IMR-90 (cell line): Measurements from ENCODE around the gene TEKT5. TPM values are rescaled to one million over a fixed set of nuclear protein-coding genes. Genes with fewer than 3 reads are reported as not detected.

Source experiments
- ATAC-seq: fragments of 200-7000 bp; cut with Tn5 transposase; 2 replicates; pipeline ENCODE4 v1.9.1; 2020; ENCODE audit warnings: low read depth, mild to moderate bottlenecking, moderate library complexity
- BruUV-seq: library from RNA; stranded (reverse); fragments of 400-500 nt; replicated peaks from 2 replicates; lab custom pipeline; 2021; lab: Mats Ljungman, UMichigan
- CTCF ChIA-PET: fragments of 300-600 bp; formaldehyde crosslinking; extraction: SDS; loops from one replicate; lab custom pipeline; 2021; ENCODE audit warnings: antibody characterized with exemption; lab: Yijun Ruan, JAX
- POLR2A ChIA-PET: fragments of 300-600 bp; sonication (Branson Sonifier 250); formaldehyde crosslinking; loops from one replicate; lab custom pipeline; 2022; ENCODE audit warnings: antibody characterized with exemption; ENCODE audit not compliant: unreplicated experiment; lab: Charles Lee
- DNase-seq: peaks from one replicate; pipeline ENCODE4 v3.0.0; 2013
- H2AFZ ChIP-seq: replicated peaks from 2 replicates; pipeline ENCODE3; 2013; ENCODE audit warnings: low read length, mild to moderate bottlenecking; ENCODE audit not compliant: poor library complexity
- H2AK5ac ChIP-seq: 2 replicates; pipeline ENCODE4 v1.6.1; 2013; ENCODE audit warnings: low read depth, low read length, inconsistent platforms
- H2AK9ac ChIP-seq: replicated peaks from 2 replicates; pipeline ENCODE3; 2013; ENCODE audit warnings: mild to moderate bottlenecking, low read depth, low read length, moderate library complexity; ENCODE audit not compliant: poor library complexity
- H2BK120ac ChIP-seq: 2 replicates; pipeline ENCODE4 v1.6.1; 2013; ENCODE audit warnings: low read depth, low read length, inconsistent platforms
- H2BK15ac ChIP-seq: 3 replicates; pipeline ENCODE4 v1.6.1; 2013; ENCODE audit warnings: low read depth, low read length, inconsistent platforms
- H2BK20ac ChIP-seq: 2 replicates; pipeline ENCODE4 v1.6.1; 2013; ENCODE audit warnings: low read depth, mild to moderate bottlenecking, inconsistent platforms, low read length, moderate library complexity
- H2BK5ac ChIP-seq: 2 replicates; pipeline ENCODE4 v1.6.1; 2013; ENCODE audit warnings: mild to moderate bottlenecking, low read depth, low read length, inconsistent platforms; ENCODE audit not compliant: poor library complexity, severe bottlenecking
- H3K14ac ChIP-seq: replicated peaks from 2 replicates; pipeline ENCODE4 v1.6.1; 2013; ENCODE audit warnings: low read depth, low read length, inconsistent platforms
- H3K18ac ChIP-seq: 2 replicates; pipeline ENCODE4 v1.6.1; 2013; ENCODE audit warnings: low read depth, low read length, control low read depth
- H3K23ac ChIP-seq: 2 replicates; pipeline ENCODE4 v1.6.1; 2013; ENCODE audit warnings: low read depth, low read length, inconsistent platforms
- H3K27ac ChIP-seq: 2 replicates; pipeline ENCODE4 v1.5.1; 2013; ENCODE audit warnings: mild to moderate bottlenecking, control low read depth, low read length; ENCODE audit not compliant: insufficient read depth
- H3K27me3 ChIP-seq: 2 replicates; pipeline ENCODE4 v1.6.1; 2013; ENCODE audit warnings: low read length; ENCODE audit not compliant: control insufficient read depth, insufficient read depth
- H3K36me3 ChIP-seq: 2 replicates; pipeline ENCODE4 v1.6.1; 2013; ENCODE audit warnings: low read length, mixed read lengths; ENCODE audit not compliant: control insufficient read depth, insufficient read depth
- H3K4ac ChIP-seq: 2 replicates; pipeline ENCODE4 v1.6.1; 2013; ENCODE audit warnings: low read depth, low read length, inconsistent platforms
- H3K4me1 ChIP-seq: 2 replicates; pipeline ENCODE4 v1.6.1; 2013; ENCODE audit warnings: low read length, mixed read lengths; ENCODE audit not compliant: control insufficient read depth, insufficient read depth
- H3K4me2 ChIP-seq: 2 replicates; pipeline ENCODE4 v1.6.1; 2013; ENCODE audit warnings: low read depth, mild to moderate bottlenecking, control low read depth, low read length, moderate library complexity
- H3K4me3 ChIP-seq: 2 replicates; pipeline ENCODE4 v1.5.1; 2013; ENCODE audit warnings: low read depth, mild to moderate bottlenecking, control low read depth, low read length, moderate library complexity; ENCODE audit not compliant: insufficient read depth
- H3K56ac ChIP-seq: 2 replicates; pipeline ENCODE4 v1.6.1; 2013; ENCODE audit warnings: low read length, inconsistent platforms; ENCODE audit not compliant: insufficient read depth; ENCODE audit errors: extremely low read depth
- H3K79me1 ChIP-seq, 2 experiments: 2 replicates each; pipeline ENCODE4 v1.6.1; 2013; ENCODE audit warnings: low read length in 2 of 2, inconsistent platforms in 1 of 2, low read depth in 1 of 2
- H3K9ac ChIP-seq: 2 replicates; pipeline ENCODE4 v1.6.1; 2013; ENCODE audit warnings: low read depth, low read length, control low read depth
- H3K9me1 ChIP-seq: 2 replicates; pipeline ENCODE4 v1.6.1; 2013; ENCODE audit warnings: low read length, inconsistent platforms; ENCODE audit not compliant: insufficient read depth
- H3K9me3 ChIP-seq: 2 replicates; pipeline ENCODE4 v1.6.1; 2013; ENCODE audit warnings: low read length; ENCODE audit not compliant: control insufficient read depth, insufficient read depth
- H4K20me1 ChIP-seq: 2 replicates; pipeline ENCODE4 v1.6.1; 2013; ENCODE audit warnings: low read length, inconsistent platforms; ENCODE audit not compliant: insufficient read depth
- H4K5ac ChIP-seq: 2 replicates; pipeline ENCODE4 v1.6.1; 2013; ENCODE audit warnings: mild to moderate bottlenecking, low read depth, low read length, control low read depth
- H4K8ac ChIP-seq, 2 experiments: 2 replicates each; pipeline ENCODE4 v1.6.1; 2013; ENCODE audit warnings: low read depth in 2 of 2, low read length in 2 of 2, control low read depth in 1 of 2, inconsistent platforms in 1 of 2
- H4K91ac ChIP-seq: 2 replicates; pipeline ENCODE4 v1.6.1; 2013; ENCODE audit warnings: low read depth, low read length, inconsistent platforms; ENCODE audit not compliant: insufficient read depth
- MAZ ChIP-seq: IDR thresholded peaks from 2 replicates; pipeline ENCODE4 v1.6.1; 2012; ENCODE audit warnings: low read depth, mild to moderate bottlenecking, low read length, improper control_type of control experiment, moderate library complexity, borderline replicate concordance
- NFE2L2 ChIP-seq: fragments of 150-350 bp; IDR thresholded peaks from 2 replicates; pipeline ENCODE4 v1.6.1; 2016; ENCODE audit warnings: low read depth, mild to moderate bottlenecking, low read length
- WGBS, 2 experiments: methylation state at CpG; one replicate each; pipeline versions ENCODE4 v1.1.5 to v1.1.7; 2013; ENCODE audit warnings: missing lambda C conversion rate in 2 of 2; ENCODE audit not compliant: insufficient read length in 1 of 2; ENCODE audit errors: extremely low coverage in 2 of 2; 5-methylcytosine and 5-hydroxymethylcytosine counted together
- dilution Hi-C: fragments of 300-500 bp; cut with HindIII; formaldehyde crosslinking; loops from one replicate; pipeline ENCODE4 v1.14.3; 2018; ENCODE audit warnings: low sequenced_read_pairs; ENCODE audit not compliant: unreplicated experiment
- in situ Hi-C: fragments of 300-500 bp; cut with MboI; formaldehyde crosslinking; loops from 3 replicates; pipeline ENCODE4 v1.14.3; 2019; ENCODE audit warnings: low sequenced_read_pairs, inconsistent platforms, mixed read lengths
- intact Hi-C: fragments of 100-400 bp; cut with micrococcal nuclease; formaldehyde crosslinking; loops from 2 replicates; pipeline ENCODE4 v1.10.0; 2022
- polyA plus RNA-seq, 3 experiments: library from polyadenylated mRNA; depleted of rRNA; stranded (reverse); fragments of >200 nt; gene quantifications; 2 replicates each; pipeline ENCODE4 v1.2.3, GENCODE V29; 2012; ENCODE audit warnings: low replicate concordance in 1 of 3
- total RNA-seq: library from RNA; depleted of rRNA; stranded (reverse); fragments of >200 nt; gene quantifications from 2 replicates; pipeline ENCODE4 v1.2.3, GENCODE V29; 2012

The TEKT5 gene
- total and polyA plus RNA-seq, 2 of the 4 experiments (the other 2 are of a cell fraction) = 0.17 TPM; not detected in 1

DNA sequence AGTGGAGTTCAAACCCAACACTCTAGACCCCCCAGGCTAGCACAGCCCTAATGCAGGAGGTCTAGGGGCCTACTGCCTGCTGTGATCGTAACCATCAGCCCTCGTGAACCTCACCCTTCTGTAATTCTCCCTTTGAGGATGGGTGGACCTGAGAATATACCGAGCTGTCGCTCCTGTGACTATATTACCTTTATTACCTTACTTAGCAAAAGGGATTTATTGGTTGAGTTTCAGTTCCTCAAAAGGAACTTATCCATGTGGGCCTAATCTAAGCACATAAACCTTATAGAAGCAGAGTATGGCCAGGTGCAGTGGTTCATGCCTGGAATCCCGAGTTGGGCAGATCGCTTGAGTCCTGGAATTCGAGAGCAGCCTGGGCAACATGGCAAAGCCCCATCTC lies 95.1 kb downstream of the TEKT5 start:
- H3K79me1 ChIP-seq = no peaks in the 10 kb centered on the region
- ATAC-seq (no peak), DNase-seq (no peak)
- H4K91ac ChIP-seq = no peak overlapping the region
- intact Hi-C loops (no loop called here), dilution Hi-C loops (no loop called here), in situ Hi-C loops (no loop called here)
- H3K4me3 ChIP-seq = no peak overlapping the region
- no peak overlapping the region for H4K5ac ChIP-seq
- H2AK5ac ChIP-seq = no peak overlapping the region
- H3K27me3 ChIP-seq = peaks cover 20% of the 10 kb centered on the region
- no peak overlapping the region for H3K9ac ChIP-seq
- no peak overlapping the region for H3K23ac ChIP-seq
- H3K4ac ChIP-seq = no peak overlapping the region
- H3K27ac ChIP-seq = no peak overlapping the region
- CTCF ChIA-PET = no interaction called here
- POLR2A ChIA-PET = no interaction called here
- H2BK20ac ChIP-seq = no peak overlapping the region
- no TSS peak for BruUV-seq
- H2BK15ac ChIP-seq = no peak overlapping the region
- H3K56ac ChIP-seq = no peak overlapping the region
- peaks cover 2% of the 10 kb centered on the region; the same call in 1 of the 2 replicates for H3K4me1 ChIP-seq
- H3K36me3 ChIP-seq = no peaks in the 10 kb centered on the region
- H2BK5ac ChIP-seq = no peak overlapping the region
- no peak overlapping the region for H2BK120ac ChIP-seq
- H4K20me1 ChIP-seq = no peaks in the 10 kb centered on the region
- H2AFZ ChIP-seq = no peak overlapping the region
- H2AK9ac ChIP-seq = no peak overlapping the region
- no CpG with 5 or more reads among the region's 7 CpGs for WGBS, 2 experiments
- no peak overlapping the region for H3K4me2 ChIP-seq
- H3K14ac ChIP-seq = no peak overlapping the region
- H3K9me3 ChIP-seq = peaks cover 2% of the 10 kb centered on the region
- no peak overlapping the region for H4K8ac ChIP-seq
- TF ChIP-seq MAZ = no peak
- no peak for TF ChIP-seq NFE2L2
- no peak overlapping the region for H3K18ac ChIP-seq
- H3K9me1 ChIP-seq = no peaks in the 10 kb centered on the region
